Fibroblast of gingiva (primary cell): Measurements from ENCODE around the gene FAM180A.

Experiments used
- DNase-seq: peaks from one replicate; pipeline ENCODE4 v3.0.0-alpha.2; 2011; ENCODE audit warnings: low read depth

Gene FAM180A

DNA sequence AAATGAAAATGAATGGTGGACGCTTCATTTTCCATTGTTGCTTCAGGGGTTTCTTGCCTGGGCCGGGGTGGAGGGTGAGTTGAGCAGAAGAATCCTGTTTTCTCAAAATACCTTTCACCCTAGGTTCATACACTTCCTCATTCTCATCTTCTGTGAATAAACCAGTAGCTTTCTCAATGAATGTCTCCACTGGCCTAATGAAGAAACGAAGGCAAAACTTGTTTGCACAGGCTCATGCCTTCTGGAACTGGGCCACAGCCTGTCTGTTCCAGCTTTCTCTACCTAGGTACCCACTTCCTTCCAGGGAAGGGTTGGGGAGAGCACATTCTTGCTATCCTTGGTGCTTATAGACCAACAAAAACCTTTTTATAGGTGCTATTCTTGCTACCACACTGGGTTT lies 65.0 kb downstream of the FAM180A start:
- DNase-seq, result no peak

- DNase-seq, result no peak
Measured at GRCh38 chr7:135682191-135682590, 66.4 kb downstream of the FAM180A start.

- DNase-seq, result no peak
Measured at GRCh38 chr7:135681762-135682161, 66.9 kb downstream of the FAM180A start.
